ENCODE data around the gene PCSK4.

PCSK4 gene

DNA sequence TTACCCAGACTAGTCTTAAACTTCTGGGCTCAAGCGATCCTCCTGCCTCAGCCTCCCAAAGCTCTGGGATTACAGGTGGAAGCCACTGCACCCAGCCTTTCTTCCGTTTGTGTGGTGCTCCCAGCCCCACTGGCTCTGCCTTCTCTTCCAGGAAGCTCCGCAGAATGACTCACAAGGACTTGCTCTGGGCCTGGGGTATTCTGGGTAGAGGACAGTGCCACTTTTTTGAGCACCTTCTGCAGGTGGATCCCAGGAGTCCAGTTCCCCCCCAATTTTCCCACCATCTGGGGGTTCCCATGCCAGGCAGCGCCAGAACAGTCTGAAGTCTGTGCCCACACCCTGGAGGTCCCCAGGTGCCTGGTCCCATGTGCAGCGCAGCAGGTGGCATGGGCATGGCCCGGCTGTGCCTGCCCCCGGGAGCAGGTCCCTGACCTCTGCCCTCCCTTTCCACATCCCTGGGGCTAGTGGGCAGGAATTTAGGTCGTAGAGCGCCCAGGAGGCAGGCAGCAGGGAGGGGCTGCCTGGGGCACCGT is 2.4 kb upstream of the PCSK4 start:
- Histone ChIP-seq H2BK5ac (ENCODE audit: low read length) (no peak overlapping the region), H3K23ac (ENCODE audit: low read depth, low read length, poor library complexity) (no peak overlapping the region), H4K8ac (ENCODE audit: low read depth, low read length) (no peak overlapping the region), H2BK12ac (ENCODE audit: low read length) (no peak overlapping the region), H2BK120ac (ENCODE audit: low read depth, low read length) (no peak overlapping the region), H3K9ac (ENCODE audit: low read depth, low read length, poor library complexity) (no peak overlapping the region), H3K4me1 (ENCODE audit: control insufficient read depth in 2 of 2, insufficient read depth in 1 of 2, low read depth in 1 of 2, low read length in 2 of 2) (peaks cover 19 to 23% of the 10 kb centered on the region in 2 donors), H3K4ac (ENCODE audit: low read length) (no peak overlapping the region), H3K36me3 (replicated peaks in 1 of 2; ENCODE audit: control insufficient read depth in 2 of 2, insufficient read depth in 2 of 2, low read length in 2 of 2) (no peaks in the 10 kb centered on the region), H2AK5ac (ENCODE audit: low read depth, low read length) (peak overlapping the region; percentile 54), H3K4me2 (ENCODE audit: insufficient read depth, low read length, poor library complexity, severe bottlenecking) (no peak overlapping the region), H2BK15ac (ENCODE audit: low read length) (no peak overlapping the region), H3K18ac (ENCODE audit: low read length) (no peak overlapping the region), H3K27ac (replicated peaks; ENCODE audit: low read length) (no peak overlapping the region), H3K9me3 (replicated peaks in 1 of 2; ENCODE audit: control insufficient read depth in 2 of 2, insufficient read depth in 1 of 2, low read depth in 1 of 2, low read length in 2 of 2) (no peaks in the 10 kb centered on the region), H4K91ac (ENCODE audit: low read depth, low read length, poor library complexity) (no peak overlapping the region), H3K79me1 (ENCODE audit: low read depth, low read length) (peaks cover 2% of the 10 kb centered on the region), H3K4me3 (ENCODE audit: low read length in 2 of 2) (no peak overlapping the region), H3K14ac (ENCODE audit: low read length) (no peak overlapping the region), H2AFZ (ENCODE audit: low read length) (no peak overlapping the region), H3K27me3 (ENCODE audit: control insufficient read depth in 3 of 3, insufficient read depth in 3 of 3, low read depth in 1 of 3, low read length in 3 of 3) (peaks cover 3 to 18% (median 14%) of the 10 kb centered on the region in 3 experiments)
- no CpG with 5 or more reads among the region's 10 CpGs for WGBS, 2 donors (ENCODE audit: extremely low coverage in 2 of 2, insufficient read length in 2 of 2, insufficient replicate concordance in 1 of 2)
- no peak for DNase-seq (ENCODE audit: low spot score)

DNA sequence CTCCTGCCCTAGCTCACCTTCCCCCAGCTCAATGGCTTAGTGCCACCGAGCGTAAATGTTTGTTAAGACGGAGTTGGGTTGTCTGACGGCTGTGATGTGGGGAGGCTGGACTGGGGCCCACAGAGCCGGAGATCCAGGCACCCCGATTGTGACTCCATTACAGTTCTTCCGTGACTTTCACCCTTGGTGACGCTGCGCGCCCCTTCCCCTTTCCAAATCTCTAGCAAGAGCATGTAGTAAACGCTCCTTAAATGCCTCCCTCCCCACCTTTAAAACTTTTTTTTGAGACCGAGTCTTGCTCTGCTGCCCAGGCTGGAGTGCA is 1.7 kb upstream of the PCSK4 start:
- Histone ChIP-seq H2AK5ac (ENCODE audit: low read depth, low read length) (peak overlapping the region; percentile 94), H3K4me3 (ENCODE audit: low read length in 2 of 2) (peak overlapping the region; percentile 73 to 83), H3K4ac (ENCODE audit: low read length) (no peak overlapping the region), H3K4me1 (ENCODE audit: control insufficient read depth in 2 of 2, insufficient read depth in 1 of 2, low read depth in 1 of 2, low read length in 2 of 2) (peaks cover 18 to 23% of the 10 kb centered on the region in 2 donors), H3K9ac (ENCODE audit: low read depth, low read length, poor library complexity) (no peak overlapping the region), H4K8ac (ENCODE audit: low read depth, low read length) (no peak overlapping the region), H3K27me3 (ENCODE audit: control insufficient read depth in 3 of 3, insufficient read depth in 3 of 3, low read depth in 1 of 3, low read length in 3 of 3) (peaks cover 3 to 18% (median 14%) of the 10 kb centered on the region in 3 experiments), H4K91ac (ENCODE audit: low read depth, low read length, poor library complexity) (no peak overlapping the region), H3K36me3 (replicated peaks in 1 of 2; ENCODE audit: control insufficient read depth in 2 of 2, insufficient read depth in 2 of 2, low read length in 2 of 2) (no peaks in the 10 kb centered on the region), H3K27ac (replicated peaks; ENCODE audit: low read length) (no peak overlapping the region), H3K4me2 (ENCODE audit: insufficient read depth, low read length, poor library complexity, severe bottlenecking) (peak overlapping the region; percentile 100), H2BK120ac (ENCODE audit: low read depth, low read length) (peak overlapping the region; percentile 67), H2BK5ac (ENCODE audit: low read length) (peak overlapping the region; percentile 82), H3K23ac (ENCODE audit: low read depth, low read length, poor library complexity) (peak overlapping the region; percentile 100), H2BK15ac (ENCODE audit: low read length) (peak overlapping the region; percentile 100), H3K9me3 (replicated peaks in 1 of 2; ENCODE audit: control insufficient read depth in 2 of 2, insufficient read depth in 1 of 2, low read depth in 1 of 2, low read length in 2 of 2) (no peaks in the 10 kb centered on the region), H2AFZ (ENCODE audit: low read length) (peak overlapping the region; percentile 95), H3K14ac (ENCODE audit: low read length) (no peak overlapping the region), H3K79me1 (ENCODE audit: low read depth, low read length) (peaks cover 2% of the 10 kb centered on the region), H2BK12ac (ENCODE audit: low read length) (peak overlapping the region; percentile 84), H3K18ac (ENCODE audit: low read length) (peak overlapping the region; percentile 99)
- DNase-seq (ENCODE audit: low spot score) = no peak
- no CpG with 5 or more reads among the region's 12 CpGs for WGBS, 2 donors (ENCODE audit: extremely low coverage in 2 of 2, insufficient read length in 2 of 2, insufficient replicate concordance in 1 of 2)

DNA sequence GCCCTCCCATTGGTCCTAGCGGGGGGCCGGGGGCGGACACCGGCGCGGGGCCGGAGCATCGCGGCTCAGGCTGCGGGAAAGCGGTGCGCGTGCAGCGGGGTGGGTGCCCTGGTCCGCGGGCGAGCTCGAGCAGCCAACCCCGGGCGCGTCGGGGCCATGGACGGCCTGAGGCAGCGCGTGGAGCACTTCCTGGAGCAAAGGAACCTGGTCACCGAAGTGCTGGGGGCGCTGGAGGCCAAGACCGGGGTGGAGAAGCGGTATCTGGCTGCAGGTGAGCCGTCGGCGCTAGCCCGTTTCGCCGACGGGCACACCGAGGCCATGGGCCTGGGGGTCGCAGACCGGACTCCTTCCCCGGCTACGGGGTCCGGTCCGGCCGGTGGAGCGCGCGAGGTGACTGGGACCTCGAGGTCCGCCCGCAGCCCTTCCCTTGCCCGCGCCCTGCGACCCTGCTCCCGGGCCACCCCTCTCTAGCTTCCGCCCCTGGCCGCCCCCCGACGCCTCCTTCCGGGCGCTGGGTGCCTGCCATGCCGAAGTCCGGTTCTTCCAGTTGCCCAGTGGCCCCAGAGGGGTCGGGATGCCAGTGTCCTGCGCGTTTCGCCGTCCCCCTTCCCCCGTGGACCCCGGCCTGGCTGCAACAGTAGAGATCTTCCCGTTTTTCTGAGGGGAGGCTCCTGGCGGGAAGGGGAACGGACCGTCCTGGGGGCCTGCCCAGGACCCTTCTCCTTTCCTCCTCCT is 1.1 kb upstream of the PCSK4 start, which contains the start of gene REEP6:
TSS of gene REEP6 (plus strand) at position 68 of the 735 bp plus-strand sequence. CDS start at position 157, 89 bp downstream.
- WGBS, 2 donors (ENCODE audit: extremely low coverage in 2 of 2, insufficient read length in 2 of 2, insufficient replicate concordance in 1 of 2) = no CpG with 5 or more reads among the region's 73 CpGs
- peak within 1 kb of the TSS; percentile 100 for H3K4me2 ChIP-seq (ENCODE audit: insufficient read depth, low read length, poor library complexity, severe bottlenecking)
- peak within 1 kb of the TSS; percentile 96 for H2AFZ ChIP-seq (ENCODE audit: low read length)
- H3K18ac ChIP-seq (ENCODE audit: low read length) = peak within 1 kb of the TSS; percentile 99
- H3K14ac ChIP-seq (ENCODE audit: low read length) = peak within 1 kb of the TSS; percentile 98
- H2BK120ac ChIP-seq (ENCODE audit: low read depth, low read length) = peak within 1 kb of the TSS; percentile 67
- no peak for DNase-seq (ENCODE audit: low spot score)
- no peak within 1 kb of the TSS for H4K8ac ChIP-seq (ENCODE audit: low read depth, low read length)
- H2BK15ac ChIP-seq (ENCODE audit: low read length) = peak within 1 kb of the TSS; percentile 100
- peaks cover 3 to 18% (median 14%) of the 10 kb centered on the region in 3 experiments for H3K27me3 ChIP-seq (ENCODE audit: control insufficient read depth in 3 of 3, insufficient read depth in 3 of 3, low read depth in 1 of 3, low read length in 3 of 3)
- H2BK12ac ChIP-seq (ENCODE audit: low read length) = peak within 1 kb of the TSS; percentile 84
- no peaks in the 10 kb centered on the region for H3K9me3 ChIP-seq (replicated peaks in 1 of 2; ENCODE audit: control insufficient read depth in 2 of 2, insufficient read depth in 1 of 2, low read depth in 1 of 2, low read length in 2 of 2)
- no peaks in the 10 kb centered on the region for H3K36me3 ChIP-seq (replicated peaks in 1 of 2; ENCODE audit: control insufficient read depth in 2 of 2, insufficient read depth in 2 of 2, low read length in 2 of 2)
- H3K4me1 ChIP-seq (ENCODE audit: control insufficient read depth in 2 of 2, insufficient read depth in 1 of 2, low read depth in 1 of 2, low read length in 2 of 2) = peaks cover 15 to 23% of the 10 kb centered on the region in 2 donors
- H3K23ac ChIP-seq (ENCODE audit: low read depth, low read length, poor library complexity) = peak within 1 kb of the TSS; percentile 100
- H4K91ac ChIP-seq (ENCODE audit: low read depth, low read length, poor library complexity) = peak within 1 kb of the TSS; percentile 43
- peak within 1 kb of the TSS; percentile 23 for H3K4ac ChIP-seq (ENCODE audit: low read length)
- peak within 1 kb of the TSS; percentile 94 for H2AK5ac ChIP-seq (ENCODE audit: low read depth, low read length)
- H3K4me3 ChIP-seq (ENCODE audit: low read length in 2 of 2) = peak within 1 kb of the TSS; percentile 73 to 83
- H3K9ac ChIP-seq (ENCODE audit: low read depth, low read length, poor library complexity) = peak within 1 kb of the TSS; percentile 91
- H2BK5ac ChIP-seq (ENCODE audit: low read length) = peak within 1 kb of the TSS; percentile 82
- peak within 1 kb of the TSS; percentile 76 for H3K27ac ChIP-seq (replicated peaks; ENCODE audit: low read length)
- H3K79me1 ChIP-seq (ENCODE audit: low read depth, low read length) = peaks cover 2% of the 10 kb centered on the region
